ENCODE results near the gene CRYZL1.

The CRYZL1 gene

GRCh38 chr21:33540711-33541104 lies 100.8 kb downstream of the CRYZL1 start:
- no peak for DNase-seq (ENCODE audit: low read depth)

DNA sequence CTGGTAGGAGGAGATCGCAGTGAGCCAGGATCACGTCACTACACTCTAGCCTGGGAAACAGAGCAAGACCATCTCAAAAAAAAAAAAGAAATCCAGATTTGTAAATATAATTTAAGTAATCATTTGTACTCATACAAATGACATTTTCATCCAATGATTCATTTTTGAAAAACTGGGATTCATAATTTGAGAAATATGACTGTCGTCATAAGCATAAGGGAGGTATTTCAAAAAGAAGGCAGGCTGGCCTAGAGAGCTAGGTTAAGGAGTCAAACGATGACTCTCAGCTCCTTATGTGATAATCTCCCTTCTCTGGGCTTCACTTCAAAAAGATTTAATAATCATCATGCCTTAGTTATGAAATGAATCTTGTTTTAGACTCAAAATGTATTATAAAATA lies 101.9 kb downstream of the CRYZL1 start:
- DNase-seq (ENCODE audit: low read depth) = no peak

Data from stimulated activated CD8-positive, alpha-beta memory T cell treated with anti-CD3 and anti-CD28 coated beads, Interleukin-12 subunit alpha, Interleukin-12 subunit beta, amount 100 ng/mL, for 1 hour (primary cell).